CD14-positive monocyte (primary cell): ENCODE data around the gene NANOS3. TPM values are rescaled to one million over a fixed set of nuclear protein-coding genes. Genes with fewer than 3 reads are reported as not detected.
A peak's percentile ranks its signal among the peaks of the same experiment; 100 is the strongest.

Source experiments
- DNase-seq, 3 donors: peaks; one replicate each; pipeline ENCODE4 v3.0.0-alpha.2; 2011 to 2022
- H2AFZ ChIP-seq: 2 replicates; pipeline ENCODE4 v1.6.0; 2012; ENCODE audit warnings: mild to moderate bottlenecking, low read depth, low read length, inconsistent platforms; ENCODE audit not compliant: insufficient read depth, poor library complexity, severe bottlenecking
- H3K27ac ChIP-seq, 2 donors: 1 replicate in 1 of 2; 2 replicates in 1 of 2; pipeline ENCODE4 v1.5.1; 2012 to 2013; ENCODE audit warnings: low read length in 2 of 2, control low read depth in 1 of 2, inconsistent platforms in 1 of 2, low read depth in 1 of 2, mild to moderate bottlenecking in 1 of 2
- H3K27me3 ChIP-seq, 2 donors: one replicate each; pipeline versions ENCODE4 v1.6.0 to v1.6.1; 2011 to 2013; ENCODE audit warnings: low read length in 2 of 2; ENCODE audit not compliant: control insufficient read depth in 2 of 2, insufficient read depth in 2 of 2
- H3K36me3 ChIP-seq, 2 donors: replicated peaks in 1 of 2; 1 replicate in 1 of 2; 2 replicates in 1 of 2; pipeline versions ENCODE4 v1.5.1 to v1.6.1; 2012 to 2013; ENCODE audit warnings: low read length in 2 of 2, control low read depth in 1 of 2, inconsistent platforms in 1 of 2, mild to moderate bottlenecking in 1 of 2; ENCODE audit not compliant: insufficient read depth in 2 of 2, control insufficient read depth in 1 of 2
- H3K4me1 ChIP-seq, 2 donors: 1 replicate in 1 of 2; 2 replicates in 1 of 2; pipeline versions ENCODE4 v1.5.1 to v1.6.1; 2012 to 2013; ENCODE audit warnings: low read length in 2 of 2, control low read depth in 1 of 2, inconsistent platforms in 1 of 2, mild to moderate bottlenecking in 1 of 2, moderate library complexity in 1 of 2; ENCODE audit not compliant: insufficient read depth in 2 of 2, control insufficient read depth in 1 of 2
- H3K4me2 ChIP-seq: replicated peaks from 2 replicates; pipeline ENCODE3; 2012; ENCODE audit warnings: low read length, moderate library complexity, mild to moderate bottlenecking; ENCODE audit not compliant: poor library complexity, severe bottlenecking; ENCODE audit errors: extremely low read depth
- H3K4me3 ChIP-seq, 3 experiments: fragments of 200-600 bp in 1 of 3; sonication (generic) in 1 of 3; replicated peaks in 1 of 3; 1 replicate in 2 of 3; 2 replicates in 1 of 3; pipeline ENCODE4 v1.5.1; 2011 to 2013; ENCODE audit warnings: low read length in 3 of 3, mild to moderate bottlenecking in 3 of 3, control low read depth in 2 of 3, low read depth in 2 of 3, inconsistent platforms in 1 of 3, moderate library complexity in 1 of 3
- H3K79me2 ChIP-seq: 2 replicates; pipeline ENCODE4 v1.6.0; 2012; ENCODE audit warnings: mild to moderate bottlenecking, control low read depth, inconsistent platforms, low read length, moderate library complexity; ENCODE audit not compliant: insufficient read depth
- H3K9ac ChIP-seq: 2 replicates; pipeline ENCODE4 v1.6.0; 2017; ENCODE audit warnings: low read length, mild to moderate bottlenecking; ENCODE audit not compliant: insufficient read depth, poor library complexity, severe bottlenecking
- H3K9me3 ChIP-seq, 2 donors: replicated peaks in 1 of 2; 1 replicate in 1 of 2; 2 replicates in 1 of 2; pipeline versions ENCODE4 v1.5.1 to v1.6.1; 2012 to 2013; ENCODE audit warnings: low read length in 2 of 2, control low read depth in 1 of 2; ENCODE audit not compliant: control insufficient read depth in 1 of 2, insufficient read depth in 1 of 2
- H4K20me1 ChIP-seq: 2 replicates; pipeline ENCODE4 v1.6.0; 2012; ENCODE audit warnings: mild to moderate bottlenecking, low read length, control low read depth, moderate library complexity; ENCODE audit not compliant: insufficient read depth
- H3K27ac Mint-ChIP-seq, 7 donors: one replicate each; pipeline ENCODE4 v1.8.0; 2020; ENCODE audit warnings: mild to moderate bottlenecking in 7 of 7, mixed read lengths in 7 of 7, moderate library complexity in 6 of 7, inconsistent platforms in 2 of 7
- H3K27me3 Mint-ChIP-seq, 3 donors: one replicate each; pipeline ENCODE4 v1.8.0; 2021 to 2022; ENCODE audit warnings: low read depth in 3 of 3, mild to moderate bottlenecking in 3 of 3, mixed read lengths in 3 of 3, moderate library complexity in 3 of 3, inconsistent platforms in 1 of 3
- H3K36me3 Mint-ChIP-seq, 2 donors: one replicate each; pipeline ENCODE4 v1.8.0; 2020; ENCODE audit warnings: mixed read lengths in 2 of 2, inconsistent platforms in 1 of 2, mild to moderate bottlenecking in 1 of 2
- H3K4me1 Mint-ChIP-seq: one replicate; pipeline ENCODE4 v1.8.0; 2020; ENCODE audit warnings: mild to moderate bottlenecking, mixed read lengths
- H3K4me3 Mint-ChIP-seq, 2 donors: one replicate each; pipeline ENCODE4 v1.8.0; 2020; ENCODE audit warnings: mild to moderate bottlenecking in 2 of 2, mixed read lengths in 2 of 2, moderate library complexity in 1 of 2
- H3K9me3 Mint-ChIP-seq, 7 donors: one replicate each; pipeline ENCODE4 v1.8.0; 2020 to 2022; ENCODE audit warnings: mixed read lengths in 7 of 7, mild to moderate bottlenecking in 6 of 7, moderate library complexity in 6 of 7, inconsistent platforms in 2 of 7
- WGBS: methylation state at CpG from one replicate; pipeline ENCODE4 v1.1.5; 2013; ENCODE audit warnings: missing lambda C conversion rate; ENCODE audit not compliant: insufficient coverage; 5-methylcytosine and 5-hydroxymethylcytosine counted together
- intact Hi-C, 2 donors: fragments of 100-400 bp; cut with micrococcal nuclease; formaldehyde crosslinking; loops; one replicate each; pipeline versions ENCODE4 v1.15.0 to v1.15.1; 2023
- polyA plus RNA-seq, 3 donors: library from polyadenylated mRNA; depleted of rRNA in 1 of 3; unstranded in 2 of 3; stranded (reverse) in 1 of 3; fragments of 300-500 nt in 2 of 3; fragments of >200 nt in 1 of 3; fragmentation: Illumina TruSeq in 2 of 3; gene quantifications; 1 replicate in 2 of 3; 2 replicates in 1 of 3; pipeline ENCODE4 v1.2.3, GENCODE V29; 2012 to 2021
- TF ChIP-seq, protein P1 (sequence below): fragments of 200-600 bp; IDR thresholded peaks from one replicate; pipeline ENCODE4 v1.8.0; 2022; ENCODE audit warnings: antibody characterized with exemption, mild to moderate bottlenecking

NANOS3 gene
- polyA plus RNA-seq, 3 donors: not detected

DNA sequence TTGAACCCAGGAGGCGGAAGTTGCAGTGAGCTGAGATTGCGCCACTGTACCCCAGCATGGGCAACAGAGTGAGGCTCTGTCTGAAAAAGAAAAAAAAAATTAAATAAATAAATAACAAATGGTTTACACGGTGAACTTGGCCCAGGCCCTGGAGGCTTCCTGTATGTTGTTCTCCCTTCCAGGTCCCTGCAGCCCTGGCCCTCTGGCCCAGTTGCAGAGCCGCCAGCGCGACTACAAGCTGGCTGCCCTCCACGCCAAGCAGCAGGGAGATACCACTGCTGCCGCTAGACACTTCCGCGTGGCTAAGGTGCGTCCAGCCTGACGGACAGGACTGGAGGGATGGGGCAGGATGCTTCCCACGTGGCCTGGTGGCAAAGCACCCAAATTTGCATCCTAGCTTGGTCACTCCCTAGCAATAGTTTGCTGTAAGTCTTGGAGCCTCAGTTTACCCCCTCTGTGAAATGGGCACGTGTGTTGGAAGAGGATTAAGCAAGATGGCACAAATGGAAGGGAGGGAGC, 41.0 kb downstream of the NANOS3 start:
- H3K27me3 ChIP-seq: no peaks in the 10 kb centered on the region
- Mint-ChIP-seq H3K27me3 (no peaks in the 10 kb centered on the region), H3K4me3 (no peak overlapping the region), H3K9me3 (peaks cover 6 to 11% (median 8%) of the 10 kb centered on the region in 7 donors), H3K36me3 (peaks cover 62 to 89% of the 10 kb centered on the region in 2 donors), H3K27ac (no peak overlapping the region), H3K4me1 (no peaks in the 10 kb centered on the region)
- 97% methylated on average over 7 of the region's 14 CpGs for WGBS
- H3K4me2 ChIP-seq: no peak overlapping the region
- no peak overlapping the region for H3K27ac ChIP-seq
- H4K20me1 ChIP-seq: no peaks in the 10 kb centered on the region
- H3K79me2 ChIP-seq: no peaks in the 10 kb centered on the region
- TF ChIP-seq, protein P1, sequence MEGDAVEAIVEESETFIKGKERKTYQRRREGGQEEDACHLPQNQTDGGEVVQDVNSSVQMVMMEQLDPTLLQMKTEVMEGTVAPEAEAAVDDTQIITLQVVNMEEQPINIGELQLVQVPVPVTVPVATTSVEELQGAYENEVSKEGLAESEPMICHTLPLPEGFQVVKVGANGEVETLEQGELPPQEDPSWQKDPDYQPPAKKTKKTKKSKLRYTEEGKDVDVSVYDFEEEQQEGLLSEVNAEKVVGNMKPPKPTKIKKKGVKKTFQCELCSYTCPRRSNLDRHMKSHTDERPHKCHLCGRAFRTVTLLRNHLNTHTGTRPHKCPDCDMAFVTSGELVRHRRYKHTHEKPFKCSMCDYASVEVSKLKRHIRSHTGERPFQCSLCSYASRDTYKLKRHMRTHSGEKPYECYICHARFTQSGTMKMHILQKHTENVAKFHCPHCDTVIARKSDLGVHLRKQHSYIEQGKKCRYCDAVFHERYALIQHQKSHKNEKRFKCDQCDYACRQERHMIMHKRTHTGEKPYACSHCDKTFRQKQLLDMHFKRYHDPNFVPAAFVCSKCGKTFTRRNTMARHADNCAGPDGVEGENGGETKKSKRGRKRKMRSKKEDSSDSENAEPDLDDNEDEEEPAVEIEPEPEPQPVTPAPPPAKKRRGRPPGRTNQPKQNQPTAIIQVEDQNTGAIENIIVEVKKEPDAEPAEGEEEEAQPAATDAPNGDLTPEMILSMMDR: no peak
- H3K4me3 ChIP-seq: no peak overlapping the region
- no peak overlapping the region for H2AFZ ChIP-seq
- peaks cover 11 to 13% of the 10 kb centered on the region in 2 donors for H3K9me3 ChIP-seq
- intact Hi-C loops: no loop called here
- peaks cover 74 to 95% of the 10 kb centered on the region in 2 donors for H3K36me3 ChIP-seq
- DNase-seq: no peak
- no peak overlapping the region for H3K9ac ChIP-seq
- H3K4me1 ChIP-seq: no peaks in the 10 kb centered on the region

DNA sequence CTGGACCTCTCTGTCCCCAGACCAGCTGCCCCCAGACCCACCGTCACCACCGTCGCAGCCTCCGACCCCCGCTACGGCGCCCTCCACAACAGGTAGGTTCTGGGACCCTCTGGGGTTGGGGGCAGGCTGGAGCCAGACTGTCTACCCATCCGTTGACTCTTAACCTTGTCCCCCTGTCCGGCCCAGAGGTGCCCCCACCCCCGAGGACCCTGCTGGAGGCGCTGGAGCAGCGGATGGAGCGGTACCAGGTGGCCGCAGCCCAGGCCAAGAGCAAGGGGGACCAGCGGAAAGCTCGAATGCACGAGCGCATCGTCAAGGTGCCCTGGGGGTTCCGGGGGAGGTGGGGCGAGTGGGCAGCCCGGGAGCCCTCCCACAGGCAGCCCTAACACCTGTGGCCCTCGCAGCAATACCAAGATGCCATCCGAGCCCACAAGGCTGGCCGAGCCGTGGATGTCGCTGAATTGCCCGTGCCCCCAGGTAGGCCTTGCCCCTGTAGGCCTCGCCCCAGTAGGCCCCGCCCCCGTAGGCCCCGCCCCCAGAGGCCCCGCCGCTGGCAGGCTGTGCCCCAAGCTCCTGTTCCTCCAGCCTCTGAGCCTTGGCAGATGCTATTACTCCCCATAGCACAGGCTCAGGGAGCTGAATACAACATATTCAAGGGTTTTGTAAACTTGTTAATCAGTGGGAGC, 41.9 kb downstream of the NANOS3 start:
- Mint-ChIP-seq H3K4me1 (no peaks in the 10 kb centered on the region), H3K36me3 (peaks cover 64 to 89% of the 10 kb centered on the region in 2 donors), H3K27ac (peak overlapping the region in 1 of 7 donors; percentile 25), H3K4me3 (no peak overlapping the region), H3K27me3 (no peaks in the 10 kb centered on the region), H3K9me3 (peaks cover 6 to 11% (median 8%) of the 10 kb centered on the region in 7 donors)
- DNase-seq: no peak
- Histone ChIP-seq H3K36me3 (peaks cover 76 to 95% of the 10 kb centered on the region in 2 donors), H2AFZ (no peak overlapping the region), H4K20me1 (no peaks in the 10 kb centered on the region), H3K4me3 (no peak overlapping the region), H3K79me2 (no peaks in the 10 kb centered on the region), H3K27me3 (no peaks in the 10 kb centered on the region), H3K9ac (no peak overlapping the region), H3K27ac (no peak overlapping the region), H3K4me2 (no peak overlapping the region), H3K9me3 (peaks cover 11 to 13% of the 10 kb centered on the region in 2 donors), H3K4me1 (no peaks in the 10 kb centered on the region)
- 97% methylated on average over 26 of the region's 34 CpGs for WGBS
- TF ChIP-seq, protein P1: no peak
- intact Hi-C loops: no loop called here
